Measurements from ENCODE around the gene LONP2.

DNA sequence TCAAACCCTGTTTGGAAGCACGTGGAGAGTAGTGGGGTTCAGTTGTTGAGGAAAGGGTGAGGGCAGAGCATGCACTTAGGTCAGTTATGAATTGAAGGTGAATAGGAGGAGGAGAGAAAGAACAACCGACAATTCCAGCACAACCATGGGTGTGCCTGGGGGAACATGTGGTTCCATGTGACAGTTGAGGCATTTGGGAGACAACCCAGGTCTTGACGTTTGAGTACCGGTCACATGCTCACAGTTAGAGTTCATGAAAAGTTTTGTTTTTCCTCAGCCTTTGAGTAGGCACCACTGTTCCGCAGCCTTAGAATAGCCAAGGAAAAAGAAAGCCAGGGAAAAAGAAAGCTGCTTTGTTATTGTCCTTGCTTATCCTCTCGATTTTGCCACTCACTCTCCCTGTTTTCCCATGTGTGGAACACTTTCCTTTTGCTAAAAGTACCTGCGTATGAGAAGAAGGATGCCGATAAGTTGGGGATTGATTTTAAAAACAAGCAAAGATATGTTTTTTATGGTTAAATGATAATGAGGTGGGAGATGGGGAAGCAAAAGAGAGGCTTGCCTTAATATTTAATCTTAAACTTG is 28.8 kb downstream of the LONP2 start:
- TF ChIP-seq TAF1 (IDR thresholded peaks at IDR 0.05; ENCODE audit: borderline replicate concordance, low read depth, low read length), result no peak
- TF ChIP-seq POLR2A (IDR thresholded peaks at IDR 0.05; ENCODE audit: low read depth, low read length), result no peak

Measured in GM12892 (cell line).